HG03095 (cell line): ENCODE measurements around the gene CKAP2L.

Experiments
- ATAC-seq: cut with Tn5 transposase; IDR thresholded peaks from one replicate; pipeline ENCODE4 v1.9.1; 2021; ENCODE audit warnings: moderate library complexity; ENCODE audit not compliant: unreplicated experiment

CKAP2L gene

GRCh38 chr2:112764071-112765044 is at the start of gene CKAP2L:
Gene CKAP2L (minus strand): TSS chr2:112764609. CDS start chr2:112764598, 11 bp downstream.
- ATAC-seq = peak; percentile 98

- no peak for ATAC-seq
Measured at GRCh38 chr2:112813280-112813966, 49.0 kb upstream of the CKAP2L start.

- peak; percentile 52 for ATAC-seq
Measured at GRCh38 chr2:112812318-112813267, 48.2 kb upstream of the CKAP2L start.

GRCh38 chr2:112811841-112812306 is 47.5 kb upstream of the CKAP2L start:
- peak; percentile 48 for ATAC-seq

GRCh38 chr2:112811276-112811831 is 46.9 kb upstream of the CKAP2L start:
- no peak for ATAC-seq

GRCh38 chr2:112809112-112809511 is 44.7 kb upstream of the CKAP2L start:
- ATAC-seq = no peak

- no peak for ATAC-seq
Measured at GRCh38 chr2:112807233-112807807, 42.9 kb upstream of the CKAP2L start.

- no peak for ATAC-seq
Measured at GRCh38 chr2:112805542-112805941, 41.1 kb upstream of the CKAP2L start.

- ATAC-seq = no peak
Measured at GRCh38 chr2:112803691-112804521, 39.5 kb upstream of the CKAP2L start.

GRCh38 chr2:112800881-112801583 is 36.6 kb upstream of the CKAP2L start:
- ATAC-seq = no peak

- no peak for ATAC-seq
Measured at GRCh38 chr2:112798979-112799975, 34.9 kb upstream of the CKAP2L start.

GRCh38 chr2:112796486-112796885 is 32.1 kb upstream of the CKAP2L start:
- ATAC-seq = no peak

GRCh38 chr2:112795774-112796173 is 31.4 kb upstream of the CKAP2L start:
- no peak for ATAC-seq

GRCh38 chr2:112794841-112795240 is 30.4 kb upstream of the CKAP2L start:
- ATAC-seq = no peak

- ATAC-seq = peak; percentile 64
Measured at GRCh38 chr2:112794131-112794733, 29.8 kb upstream of the CKAP2L start.

GRCh38 chr2:112793449-112793978 is 29.1 kb upstream of the CKAP2L start:
- no peak for ATAC-seq

GRCh38 chr2:112792419-112792818 is 28.0 kb upstream of the CKAP2L start:
- no peak for ATAC-seq
